ENCODE measurements around the gene STAP2. TPM values are rescaled to one million over a fixed set of nuclear protein-coding genes. Genes with fewer than 3 reads are reported as not detected.
A peak's percentile ranks its signal among the peaks of the same experiment; 100 is the strongest.
"Not testable (repeated sequence)": the region's sequence is repeated elsewhere in the genome, so short reads cannot be mapped to it uniquely, and the experiment has no call there.

STAP2 gene
- total RNA-seq, 8 experiments from 2014 or later, result 2.2 to 7.5 (median 4.6) TPM

DNA sequence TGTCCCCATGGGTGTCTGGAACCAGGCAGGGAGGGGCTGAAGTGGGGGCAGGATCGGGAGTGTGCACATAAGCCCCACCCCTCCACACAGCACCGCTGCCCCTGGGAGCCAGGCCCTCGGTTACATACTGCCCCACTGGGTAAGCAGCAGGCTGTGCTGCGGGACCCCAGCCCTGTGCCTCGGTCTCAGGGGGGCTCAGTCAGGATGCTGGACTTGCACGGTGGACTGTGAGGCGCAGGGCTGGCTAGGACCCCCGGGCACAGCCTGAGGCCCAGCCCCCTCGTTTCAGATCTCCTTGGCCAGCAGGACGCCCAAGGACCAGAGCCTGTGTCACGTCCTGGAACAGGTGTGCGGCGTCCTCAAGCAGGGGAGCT, 21.0 kb upstream of the STAP2 start:
- Histone ChIP-seq H3K4me3 (no peak overlapping the region), H3K27ac (no peak overlapping the region), H3K4me1 (replicated peaks in 1 of 2) (no peaks in the 10 kb centered on the region)
- 100% methylated on average over 1 to 3 of the region's 13 CpGs; no CpG with 5 or more reads in 7 of the 10 experiments for WGBS, 10 experiments
- in situ Hi-C loops (cut with MboI; ENCODE audit: low pct_unique_long_range_greater_than_20kb in 2 of 9, low sequenced_read_pairs in 9 of 9, unreplicated experiment in 9 of 9), result no loop called here
- ATAC-seq (replicated peaks in 6 of 8), result peak; percentile 2 to 21 (median 10)

- no peak overlapping the region for H3K27ac ChIP-seq
- in situ Hi-C loops (cut with MboI; ENCODE audit: low pct_unique_long_range_greater_than_20kb in 2 of 9, low sequenced_read_pairs in 9 of 9, unreplicated experiment in 9 of 9), result no loop called here
- peak in 1 of 8 experiments; percentile 3 for ATAC-seq (replicated peaks in 6 of 8)
- no peak overlapping the region for H3K4me3 ChIP-seq
- H3K4me1 ChIP-seq (replicated peaks in 1 of 2), result no peaks in the 10 kb centered on the region
- WGBS, 10 experiments, result 67 to 100% (median 92%) methylated on average over 1 to 6 of the region's 25 CpGs; no CpG with 5 or more reads in 4 of the 10 experiments
Measured at GRCh38 chr19:4358709-4359626, 20.3 kb upstream of the STAP2 start.

- in situ Hi-C loops (cut with MboI; ENCODE audit: low pct_unique_long_range_greater_than_20kb in 2 of 9, low sequenced_read_pairs in 9 of 9, unreplicated experiment in 9 of 9), result no loop called here
- no peak overlapping the region for H3K4me3 ChIP-seq
- ATAC-seq (replicated peaks in 6 of 8), result no peak
- H3K27ac ChIP-seq, result no peak overlapping the region
- H3K4me1 ChIP-seq (replicated peaks in 1 of 2), result no peaks in the 10 kb centered on the region
- WGBS, 10 experiments, result 79 to 100% (median 92%) methylated on average over 1 to 5 of the region's 16 CpGs; no CpG with 5 or more reads in 7 of the 10 experiments
Measured at GRCh38 chr19:4357921-4358326, 19.3 kb upstream of the STAP2 start.

DNA sequence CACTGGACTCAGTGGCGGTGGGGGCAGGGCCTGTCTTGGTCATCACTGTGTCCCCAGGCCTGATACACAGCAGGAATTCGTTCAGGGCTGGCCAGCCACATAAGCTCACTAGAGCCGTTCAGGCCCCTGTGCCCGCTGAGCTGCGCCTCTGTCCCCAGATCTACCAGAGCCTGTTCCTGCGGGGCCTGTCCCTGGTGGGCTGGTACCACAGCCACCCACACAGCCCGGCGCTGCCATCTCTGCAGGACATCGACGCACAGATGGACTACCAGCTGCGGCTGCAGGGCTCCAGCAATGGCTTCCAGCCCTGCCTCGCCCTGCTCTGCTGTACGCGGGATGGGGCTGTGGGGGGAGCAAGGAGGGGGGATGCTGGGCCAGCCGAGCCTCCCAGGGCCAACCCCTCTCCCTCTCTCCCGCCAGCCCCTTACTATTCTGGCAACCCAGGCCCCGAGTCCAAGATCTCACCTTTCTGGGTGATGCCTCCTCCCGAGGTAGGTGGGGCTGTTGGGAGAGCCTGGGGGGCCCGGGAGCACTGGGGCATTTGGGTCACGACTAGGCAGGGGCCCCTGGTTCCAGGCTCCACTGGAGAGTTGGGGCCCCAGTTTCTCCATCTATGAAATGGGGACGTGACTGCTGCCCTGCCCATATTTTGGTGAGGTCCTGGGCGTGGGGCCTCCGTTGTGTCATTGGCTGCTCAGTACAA, 18.6 kb upstream of the STAP2 start:
- Histone ChIP-seq H3K4me3 (no peak overlapping the region), H3K4me1 (replicated peaks in 1 of 2) (no peaks in the 10 kb centered on the region), H3K27ac (no peak overlapping the region)
- no peak for ATAC-seq (replicated peaks in 6 of 8)
- in situ Hi-C loops (cut with MboI; ENCODE audit: low pct_unique_long_range_greater_than_20kb in 2 of 9, low sequenced_read_pairs in 9 of 9, unreplicated experiment in 9 of 9), result no loop called here
- 84 to 100% (median 92%) methylated on average over 1 to 11 of the region's 23 CpGs; no CpG with 5 or more reads in 6 of the 10 experiments for WGBS, 10 experiments

DNA sequence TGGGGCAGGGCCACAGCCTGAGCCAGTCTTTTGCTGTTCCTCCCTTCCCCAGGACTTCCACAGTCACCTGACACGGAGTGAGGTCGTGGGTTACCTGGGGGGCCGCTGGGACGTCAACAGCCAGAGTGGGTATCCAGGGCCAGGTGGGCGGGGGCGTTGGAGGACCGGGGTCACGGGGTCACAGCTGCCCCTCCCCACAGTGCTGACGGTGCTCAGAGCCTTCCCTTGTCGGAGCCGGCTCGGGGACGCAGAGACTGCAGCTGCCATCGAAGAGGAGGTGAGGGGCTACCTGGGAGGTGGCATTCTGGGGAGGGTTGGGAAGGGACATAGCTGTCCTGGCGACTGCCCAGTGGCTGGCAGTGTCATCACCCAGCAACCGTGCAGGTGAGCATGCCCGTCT, 16.3 kb upstream of the STAP2 start:
- peak in 2 of 8 experiments; percentile 5 to 6 for ATAC-seq (replicated peaks in 6 of 8)
- no peak overlapping the region for H3K4me3 ChIP-seq
- in situ Hi-C loops (cut with MboI; ENCODE audit: low pct_unique_long_range_greater_than_20kb in 2 of 9, low sequenced_read_pairs in 9 of 9, unreplicated experiment in 9 of 9), result no loop called here
- no peak overlapping the region for H3K27ac ChIP-seq
- WGBS, 10 experiments, result 80% methylated on average over 1 of the region's 17 CpGs; no CpG with 5 or more reads in 9 of the 10 experiments
- H3K4me1 ChIP-seq (replicated peaks in 1 of 2), result no peaks in the 10 kb centered on the region

GRCh38 chr19:4354282-4354681, 15.7 kb upstream of the STAP2 start:
- Histone ChIP-seq H3K27ac (no peak overlapping the region), H3K4me3 (no peak overlapping the region), H3K4me1 (replicated peaks in 1 of 2) (no peaks in the 10 kb centered on the region)
- ATAC-seq (replicated peaks in 6 of 8), result no peak
- in situ Hi-C loops (cut with MboI; ENCODE audit: low pct_unique_long_range_greater_than_20kb in 2 of 9, low sequenced_read_pairs in 9 of 9, unreplicated experiment in 9 of 9), result no loop called here
- WGBS, 10 experiments, result 88 to 97% methylated on average over 5 to 9 of the region's 12 CpGs; no CpG with 5 or more reads in 8 of the 10 experiments

DNA sequence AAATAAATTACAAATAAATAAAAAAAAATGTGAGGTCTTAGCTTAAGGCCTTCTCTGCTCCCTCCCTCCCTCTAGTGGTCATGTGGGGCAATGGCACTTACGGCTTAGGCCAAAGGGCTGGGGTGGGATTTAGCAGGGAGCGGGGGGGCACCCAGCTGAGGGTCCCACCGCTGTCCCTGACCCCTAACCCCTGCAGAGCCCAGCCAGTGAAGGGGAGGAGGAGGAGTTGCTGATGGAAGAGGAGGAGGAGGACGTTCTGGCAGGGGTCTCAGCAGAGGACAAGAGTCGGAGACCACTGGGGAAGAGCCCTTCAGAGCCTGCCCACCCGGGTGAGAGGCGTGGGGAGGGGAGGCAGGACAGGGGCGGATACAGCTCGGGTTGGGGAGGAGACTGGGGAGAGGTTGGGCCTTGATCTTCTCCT, 14.1 kb upstream of the STAP2 start:
- Histone ChIP-seq H3K4me1 (replicated peaks in 1 of 2) (no peaks in the 10 kb centered on the region), H3K4me3 (no peak overlapping the region), H3K27ac (no peak overlapping the region)
- in situ Hi-C loops (cut with MboI; ENCODE audit: low pct_unique_long_range_greater_than_20kb in 2 of 9, low sequenced_read_pairs in 9 of 9, unreplicated experiment in 9 of 9), result no loop called here
- WGBS, 10 experiments, result 0% methylated on average over 1 of the region's 9 CpGs; no CpG with 5 or more reads in 9 of the 10 experiments
- ATAC-seq (replicated peaks in 6 of 8), result peak; percentile 31 to 81 (median 46)

- H3K4me3 ChIP-seq, result no peak overlapping the region
- 91 to 100% (median 95%) methylated on average over 2 to 9 of the region's 9 CpGs; no CpG with 5 or more reads in 7 of the 10 experiments for WGBS, 10 experiments
- no peak overlapping the region for H3K27ac ChIP-seq
- no peaks in the 10 kb centered on the region for H3K4me1 ChIP-seq (replicated peaks in 1 of 2)
- in situ Hi-C loops (cut with MboI; ENCODE audit: low pct_unique_long_range_greater_than_20kb in 2 of 9, low sequenced_read_pairs in 9 of 9, unreplicated experiment in 9 of 9), result no loop called here
- ATAC-seq (replicated peaks in 6 of 8), result no peak
Measured at GRCh38 chr19:4350726-4351125, 12.1 kb upstream of the STAP2 start.

DNA sequence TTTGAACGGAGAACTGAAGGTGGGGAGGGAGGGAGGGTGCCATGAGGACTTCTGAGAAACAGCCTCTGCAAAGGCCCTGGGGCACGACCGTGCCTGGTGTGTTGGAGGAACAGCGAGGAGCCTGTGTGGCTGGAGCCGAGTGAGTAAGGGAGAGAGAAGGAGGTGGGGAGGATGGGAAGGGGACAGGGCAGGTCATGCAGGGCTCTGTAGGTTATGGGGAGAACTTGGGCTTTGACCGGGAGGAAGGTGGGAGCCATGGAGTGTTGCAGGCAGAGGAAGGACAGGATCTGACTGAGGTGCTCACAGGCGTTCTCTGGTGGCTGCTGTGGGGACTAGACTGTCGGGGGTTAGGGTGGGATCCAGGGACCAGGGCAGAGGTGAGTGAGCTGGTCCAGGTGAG, 11.5 kb upstream of the STAP2 start:
- in situ Hi-C loops (cut with MboI; ENCODE audit: low pct_unique_long_range_greater_than_20kb in 2 of 9, low sequenced_read_pairs in 9 of 9, unreplicated experiment in 9 of 9), result no loop called here
- 57 to 100% (median 83%) methylated on average over 1 to 2 of the region's 8 CpGs; no CpG with 5 or more reads in 4 of the 10 experiments for WGBS, 10 experiments
- no peak overlapping the region for H3K27ac ChIP-seq
- ATAC-seq (replicated peaks in 6 of 8), result no peak
- H3K4me3 ChIP-seq, result no peak overlapping the region
- no peaks in the 10 kb centered on the region for H3K4me1 ChIP-seq (replicated peaks in 1 of 2)

GRCh38 chr19:4349225-4349624, 10.6 kb upstream of the STAP2 start:
- H3K27ac ChIP-seq; H3K4me1 ChIP-seq (replicated peaks in 1 of 2); H3K4me3 ChIP-seq; ATAC-seq (replicated peaks in 6 of 8); in situ Hi-C loops (cut with MboI; ENCODE audit: low pct_unique_long_range_greater_than_20kb in 2 of 9, low sequenced_read_pairs in 9 of 9, unreplicated experiment in 9 of 9): not testable (repeated sequence)
- WGBS, 10 experiments, result 84 to 100% (median 93%) methylated on average over 2 to 16 of the region's 16 CpGs; no CpG with 5 or more reads in 4 of the 10 experiments

DNA sequence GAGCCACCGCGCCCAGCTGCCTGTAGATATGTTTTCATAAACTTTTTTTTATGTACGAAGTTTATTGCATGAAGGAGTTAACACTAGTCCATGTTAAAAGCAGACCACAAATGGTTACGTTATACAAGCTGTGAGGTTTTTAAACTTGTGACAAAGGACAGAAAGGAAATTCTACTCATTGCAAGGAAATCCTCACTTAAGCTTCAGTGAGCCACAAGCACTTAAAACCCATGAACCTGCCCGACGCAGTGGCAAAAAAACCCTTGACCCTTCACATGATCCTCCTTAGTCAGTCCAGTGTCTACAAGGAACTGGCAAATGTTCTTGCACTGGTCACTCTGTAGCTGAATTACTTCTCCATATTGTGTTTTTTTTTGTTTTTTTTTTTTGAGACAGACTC, 8.9 kb upstream of the STAP2 start:
- H3K4me1 ChIP-seq (replicated peaks in 1 of 2), result peaks cover 4 to 5% of the 10 kb centered on the region in 2 donors
- no peak for ATAC-seq (replicated peaks in 6 of 8)
- 60 to 100% (median 84%) methylated on average over 1 to 4 of the region's 6 CpGs for WGBS, 10 experiments
- H3K27ac ChIP-seq, result no peak overlapping the region
- in situ Hi-C loops (cut with MboI; ENCODE audit: low pct_unique_long_range_greater_than_20kb in 2 of 9, low sequenced_read_pairs in 9 of 9, unreplicated experiment in 9 of 9), result no loop called here
- H3K4me3 ChIP-seq, result no peak overlapping the region

DNA sequence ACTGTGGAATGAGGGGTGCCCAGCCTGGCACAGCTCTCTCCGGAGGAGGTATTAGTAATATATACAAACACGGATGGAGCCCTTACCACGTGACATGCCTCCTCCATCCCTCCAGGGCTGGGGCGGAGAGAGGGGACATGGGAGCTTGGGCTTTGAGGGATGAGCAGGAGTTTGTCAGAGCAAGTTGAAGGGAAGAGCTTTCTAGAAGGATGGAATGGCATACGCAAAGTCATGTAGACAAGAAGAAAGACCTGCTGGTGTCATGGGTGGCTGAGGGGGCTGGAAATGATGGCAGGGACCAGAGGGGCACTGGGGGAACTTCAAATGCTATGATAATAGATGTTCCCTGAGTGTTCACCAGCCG, 7.4 kb upstream of the STAP2 start:
- Histone ChIP-seq H3K27ac (no peak overlapping the region), H3K4me3 (no peak overlapping the region), H3K4me1 (replicated peaks in 1 of 2) (peaks cover 7% of the 10 kb centered on the region in 2 donors)
- in situ Hi-C loops (cut with MboI; ENCODE audit: low pct_unique_long_range_greater_than_20kb in 2 of 9, low sequenced_read_pairs in 9 of 9, unreplicated experiment in 9 of 9), result no loop called here
- WGBS, 10 experiments, result 65 to 100% (median 80%) methylated on average over 1 to 5 of the region's 6 CpGs; no CpG with 5 or more reads in 7 of the 10 experiments
- ATAC-seq (replicated peaks in 6 of 8), result no peak

GRCh38 chr19:4345342-4346019, 6.9 kb upstream of the STAP2 start:
- WGBS, 10 experiments, result 90 to 100% (median 97%) methylated on average over 1 to 6 of the region's 15 CpGs; no CpG with 5 or more reads in 7 of the 10 experiments
- in situ Hi-C loops (cut with MboI; ENCODE audit: low pct_unique_long_range_greater_than_20kb in 2 of 9, low sequenced_read_pairs in 9 of 9, unreplicated experiment in 9 of 9), result no loop called here
- Histone ChIP-seq H3K4me1 (replicated peaks in 1 of 2) (peaks cover 7% of the 10 kb centered on the region in 2 donors), H3K4me3 (no peak overlapping the region), H3K27ac (no peak overlapping the region)
- ATAC-seq (replicated peaks in 6 of 8), result no peak

All from motor neuron (in vitro differentiated cells).